GM12878 (cell line): Measurements from ENCODE around the gene NHS. TPM values are rescaled to one million over a fixed set of nuclear protein-coding genes. Genes with fewer than 3 reads are reported as not detected.

Experiments used
- ATAC-seq: fragments of 200-7000 bp; cut with Tn5 transposase; 3 replicates; pipeline ENCODE4 v1.9.1; 2020; ENCODE audit warnings: mild to moderate bottlenecking, moderate library complexity
- BruUV-seq: library from RNA; stranded (reverse); fragments of 400-500 nt; replicated peaks from 2 replicates; lab custom pipeline; 2021; lab: Mats Ljungman, UMichigan
- CTCF ChIA-PET: fragments of 300-600 bp; sonication (Branson Sonifier 250); formaldehyde crosslinking; extraction: SDS; loops from one replicate; lab custom pipeline; 2021; ENCODE audit warnings: inconsistent platforms; lab: Yijun Ruan, JAX
- POLR2A ChIA-PET: fragments of 350-600 bp; formaldehyde crosslinking; extraction: SDS; loops from one replicate; lab custom pipeline; 2021; ENCODE audit warnings: inconsistent platforms; lab: Charles Lee
- RAD21 ChIA-PET: fragments of 300-600 bp; sonication (Branson Sonifier 250); formaldehyde crosslinking; loops from one replicate; lab custom pipeline; 2023; ENCODE audit warnings: antibody characterized with exemption; ENCODE audit not compliant: unreplicated experiment; lab: Charles Lee
- SMC1A ChIA-PET: fragments of 300-600 bp; sonication (Branson Sonifier 250); formaldehyde crosslinking; loops from one replicate; lab custom pipeline; 2023; ENCODE audit not compliant: unreplicated experiment, uncharacterized antibody; lab: Charles Lee
- DNase-seq: peaks from one replicate; pipeline ENCODE4 v3.0.0-alpha.2; 2011; ENCODE audit warnings: low read depth, low spot score
- FAIRE-seq: peaks from 3 replicates; lab custom pipeline; 2011; peaks lifted over from hg19 to GRCh38; lab: Jason Lieb, UNC
- H2AFZ ChIP-seq: 2 replicates; pipeline ENCODE4 v1.6.0; 2011; ENCODE audit warnings: low read depth, low read length, control low read depth; ENCODE audit not compliant: control insufficient read depth
- H3K27ac ChIP-seq: 2 replicates; pipeline ENCODE4 v1.5.1; 2011; ENCODE audit warnings: control low read depth; ENCODE audit not compliant: control insufficient read depth, insufficient read depth
- H3K27me3 ChIP-seq, 2 experiments: replicated peaks in 1 of 2; 2 replicates each; pipeline versions ENCODE4 v1.6.0 to v1.6.1; 2011; ENCODE audit warnings: low read length in 1 of 2; ENCODE audit not compliant: control insufficient read depth in 2 of 2, insufficient read depth in 2 of 2
- H3K36me3 ChIP-seq, 2 experiments: 2 replicates each; pipeline ENCODE4 v1.5.1; 2011; ENCODE audit warnings: low read length in 1 of 2; ENCODE audit not compliant: control insufficient read depth in 2 of 2, insufficient read depth in 2 of 2
- H3K4me1 ChIP-seq: 2 replicates; pipeline ENCODE4 v1.6.1; 2011; ENCODE audit warnings: mild to moderate bottlenecking, low read length, moderate library complexity, mixed read lengths; ENCODE audit not compliant: control insufficient read depth, insufficient read depth
- H3K4me2 ChIP-seq: 2 replicates; pipeline ENCODE4 v1.6.0; 2011; ENCODE audit warnings: control low read depth; ENCODE audit not compliant: control insufficient read depth, insufficient read depth
- H3K4me3 ChIP-seq: fragments of 200-600 bp; sonication (generic); 2 replicates; pipeline ENCODE4 v1.5.1; 2016
- H3K79me2 ChIP-seq: 2 replicates; pipeline ENCODE4 v1.6.0; 2011; ENCODE audit warnings: low read length; ENCODE audit not compliant: control insufficient read depth, insufficient read depth
- H3K9ac ChIP-seq: 2 replicates; pipeline ENCODE4 v1.8.0; 2011; ENCODE audit warnings: low read length, control low read depth, mixed read lengths; ENCODE audit not compliant: control insufficient read depth, insufficient read depth
- H3K9me3 ChIP-seq: replicated peaks from 3 replicates; pipeline ENCODE4 v1.5.1; 2011; ENCODE audit warnings: mild to moderate bottlenecking, low read length; ENCODE audit not compliant: control insufficient read depth, insufficient read depth
- H4K20me1 ChIP-seq: 2 replicates; pipeline ENCODE4 v1.6.0; 2011; ENCODE audit not compliant: control insufficient read depth, insufficient read depth
- CREM ChIP-seq: IDR thresholded peaks from 2 replicates; pipeline ENCODE4 v1.6.1; 2014; ENCODE audit warnings: antibody characterized with exemption, low read depth
- E4F1 ChIP-seq: fragments of 450-650 bp; IDR thresholded peaks from 2 replicates; pipeline ENCODE4 v1.6.1; 2018; ENCODE audit warnings: borderline replicate concordance, mild to moderate bottlenecking; ENCODE audit not compliant: partially characterized antibody
- IKZF1 ChIP-seq: fragments of 450-650 bp; conservative IDR thresholded peaks from 2 replicates; pipeline ENCODE4 v1.6.1; 2017; ENCODE audit warnings: antibody characterized with exemption, mild to moderate bottlenecking
- MEF2B ChIP-seq: fragments of 450-650 bp; IDR thresholded peaks from 2 replicates; pipeline ENCODE4 v1.6.1; 2018; ENCODE audit warnings: mild to moderate bottlenecking, moderate library complexity; ENCODE audit not compliant: partially characterized antibody, poor library complexity, severe bottlenecking
- NFXL1 ChIP-seq: fragments of 450-650 bp; IDR thresholded peaks from 2 replicates; pipeline ENCODE4 v1.6.1; 2017; ENCODE audit warnings: antibody characterized with exemption, mild to moderate bottlenecking, borderline replicate concordance
- PKNOX1 ChIP-seq: fragments of 450-650 bp; IDR thresholded peaks from 2 replicates; pipeline ENCODE4 v1.6.1; 2016; ENCODE audit warnings: mild to moderate bottlenecking
- PML ChIP-seq: IDR thresholded peaks from 2 replicates; pipeline ENCODE4 v1.6.1; 2012; ENCODE audit warnings: low read length, inconsistent platforms
- SIX5 ChIP-seq: IDR thresholded peaks from 2 replicates; pipeline ENCODE4 v1.6.1; 2011; ENCODE audit warnings: mild to moderate bottlenecking, low read depth, low read length, moderate library complexity; ENCODE audit not compliant: severe bottlenecking
- SP1 ChIP-seq: IDR thresholded peaks from one replicate; pipeline ENCODE4 v1.6.1; 2011; ENCODE audit warnings: low read depth, low read length
- SPI1 ChIP-seq: IDR thresholded peaks from 2 replicates; pipeline ENCODE4 v1.6.1; 2011; ENCODE audit warnings: low read depth, mild to moderate bottlenecking, low read length, moderate library complexity, borderline replicate concordance; ENCODE audit not compliant: insufficient read depth
- ZNF217 ChIP-seq: fragments of 450-650 bp; IDR thresholded peaks from 2 replicates; pipeline ENCODE4 v1.6.1; 2017; ENCODE audit warnings: antibody characterized with exemption, mild to moderate bottlenecking
- WGBS: methylation state at CpG from one replicate; pipeline ENCODE4 v1.1.6; 2016; ENCODE audit warnings: low lambda C conversion rate; ENCODE audit not compliant: insufficient replicate concordance, insufficient coverage; ENCODE audit errors: missing lambda C conversion rate; 5-methylcytosine and 5-hydroxymethylcytosine counted together
- in situ Hi-C: fragments of 300-500 bp; cut with MboI; formaldehyde crosslinking; loops from 9 replicates; pipeline ENCODE4 v1.14.3; 2018; ENCODE audit warnings: mixed read lengths
- intact Hi-C: fragments of 100-400 bp; cut with micrococcal nuclease; formaldehyde crosslinking; loops from one replicate; pipeline ENCODE4 v1.14.2; 2022; ENCODE audit not compliant: unreplicated experiment
- polyA plus RNA-seq, 11 experiments: library from polyadenylated mRNA; depleted of rRNA in 4 of 11; unstranded in 6 of 11; stranded (reverse) in 5 of 11; fragments of >200 nt; fragmentation: Nextera tagmentation in 4 of 11; fragmentation: Illumina TruSeq in 1 of 11; extraction: Ambion mirVana in 4 of 11; extraction: Trizol in 1 of 11; gene quantifications; 1 replicate in 1 of 11; 2 replicates in 10 of 11; pipeline versions ENCODE4 v1.2.1 to v1.2.3, GENCODE V29; 2011 to 2016; ENCODE audit warnings: inconsistent platforms in 2 of 11, missing spikeins in 2 of 11, low read depth in 1 of 11
- total RNA-seq, 4 experiments: library from RNA; depleted of rRNA in 3 of 4; stranded (reverse); fragments of >200 nt in 3 of 4; fragmentation: Illumina TruSeq in 1 of 4; extraction: Trizol in 1 of 4; gene quantifications; 2 replicates each; pipeline versions ENCODE4 v1.2.1 to v1.2.3, GENCODE V29; 2013 to 2021
- TF ChIP-seq, protein P1 (sequence below): fragments of 450-650 bp; IDR thresholded peaks from 2 replicates; pipeline ENCODE4 v1.6.1; 2016; ENCODE audit warnings: mild to moderate bottlenecking, moderate library complexity, borderline replicate concordance

NHS gene
- total and polyA plus RNA-seq, 10 of the 15 experiments (the other 5 are each of a cell fraction or from before 2014, with no cell fraction given) = under 0.01 to 0.07 (median 0.03) TPM; not detected in 7

DNA sequence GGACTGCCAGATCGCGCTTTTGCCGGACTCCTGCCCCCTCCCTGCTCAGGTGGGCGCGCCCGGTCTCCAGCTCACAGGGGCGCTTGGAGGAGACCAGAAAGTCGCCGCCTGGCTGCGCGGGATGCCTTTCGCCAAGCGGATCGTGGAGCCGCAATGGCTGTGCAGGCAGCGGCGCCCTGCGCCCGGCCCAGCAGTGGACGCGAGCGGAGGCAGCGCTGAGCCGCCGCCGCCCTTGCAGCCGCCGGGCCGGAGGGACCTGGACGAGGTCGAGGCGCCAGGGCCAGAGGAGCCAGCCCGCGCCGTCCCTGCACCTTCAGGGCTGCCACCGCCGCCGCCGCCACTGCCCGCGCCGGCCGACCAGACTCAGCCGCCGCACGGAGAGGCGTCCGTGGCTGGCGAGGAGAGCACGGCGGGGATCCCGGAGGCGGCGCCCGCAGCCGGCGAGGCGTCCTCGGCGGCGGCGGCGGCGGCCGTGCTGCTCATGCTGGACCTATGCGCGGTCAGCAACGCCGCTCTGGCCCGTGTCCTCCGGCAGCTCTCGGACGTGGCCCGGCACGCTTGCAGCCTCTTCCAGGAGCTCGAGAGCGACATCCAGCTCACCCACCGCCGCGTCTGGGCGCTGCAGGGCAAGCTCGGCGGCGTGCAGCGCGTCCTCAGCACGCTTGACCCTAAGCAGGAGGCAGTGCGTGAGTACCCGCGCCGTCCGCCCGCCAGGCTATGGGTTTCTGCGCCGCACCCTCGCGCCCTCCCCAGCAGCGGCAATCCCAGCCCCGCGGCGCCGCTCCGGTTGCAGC lies 834 bp downstream of the NHS start:
- DNase-seq = no peak
- POLR2A ChIA-PET = no interaction called here

More for the DNA sequence above, 834 bp downstream of the NHS start:
- no peak overlapping the region for H3K27ac ChIP-seq
- no peak overlapping the region for H2AFZ ChIP-seq
- H3K9me3 ChIP-seq = no peaks in the 10 kb centered on the region; the same call in 2 of the 3 replicates
- H3K27me3 ChIP-seq = no peaks in the 10 kb centered on the region; a peak in 1 of 4 replicates
- SMC1A ChIA-PET = no interaction called here
- RAD21 ChIA-PET = no interaction called here
- no peak overlapping the region for H3K9ac ChIP-seq
- no peak for ATAC-seq
- no peaks in the 10 kb centered on the region for H3K79me2 ChIP-seq
- no peak overlapping the region for H3K4me3 ChIP-seq
- CTCF ChIA-PET = no interaction called here
- no peaks in the 10 kb centered on the region for H3K36me3 ChIP-seq
- WGBS = 75% methylated on average over 75 of the region's 103 CpGs
- H3K4me2 ChIP-seq = no peak overlapping the region
- H3K4me1 ChIP-seq = no peaks in the 10 kb centered on the region
- no TSS peak for BruUV-seq
- in situ Hi-C loops = no loop called here
- TF ChIP-seq SIX5 = no peak
- TF ChIP-seq, protein P1, sequence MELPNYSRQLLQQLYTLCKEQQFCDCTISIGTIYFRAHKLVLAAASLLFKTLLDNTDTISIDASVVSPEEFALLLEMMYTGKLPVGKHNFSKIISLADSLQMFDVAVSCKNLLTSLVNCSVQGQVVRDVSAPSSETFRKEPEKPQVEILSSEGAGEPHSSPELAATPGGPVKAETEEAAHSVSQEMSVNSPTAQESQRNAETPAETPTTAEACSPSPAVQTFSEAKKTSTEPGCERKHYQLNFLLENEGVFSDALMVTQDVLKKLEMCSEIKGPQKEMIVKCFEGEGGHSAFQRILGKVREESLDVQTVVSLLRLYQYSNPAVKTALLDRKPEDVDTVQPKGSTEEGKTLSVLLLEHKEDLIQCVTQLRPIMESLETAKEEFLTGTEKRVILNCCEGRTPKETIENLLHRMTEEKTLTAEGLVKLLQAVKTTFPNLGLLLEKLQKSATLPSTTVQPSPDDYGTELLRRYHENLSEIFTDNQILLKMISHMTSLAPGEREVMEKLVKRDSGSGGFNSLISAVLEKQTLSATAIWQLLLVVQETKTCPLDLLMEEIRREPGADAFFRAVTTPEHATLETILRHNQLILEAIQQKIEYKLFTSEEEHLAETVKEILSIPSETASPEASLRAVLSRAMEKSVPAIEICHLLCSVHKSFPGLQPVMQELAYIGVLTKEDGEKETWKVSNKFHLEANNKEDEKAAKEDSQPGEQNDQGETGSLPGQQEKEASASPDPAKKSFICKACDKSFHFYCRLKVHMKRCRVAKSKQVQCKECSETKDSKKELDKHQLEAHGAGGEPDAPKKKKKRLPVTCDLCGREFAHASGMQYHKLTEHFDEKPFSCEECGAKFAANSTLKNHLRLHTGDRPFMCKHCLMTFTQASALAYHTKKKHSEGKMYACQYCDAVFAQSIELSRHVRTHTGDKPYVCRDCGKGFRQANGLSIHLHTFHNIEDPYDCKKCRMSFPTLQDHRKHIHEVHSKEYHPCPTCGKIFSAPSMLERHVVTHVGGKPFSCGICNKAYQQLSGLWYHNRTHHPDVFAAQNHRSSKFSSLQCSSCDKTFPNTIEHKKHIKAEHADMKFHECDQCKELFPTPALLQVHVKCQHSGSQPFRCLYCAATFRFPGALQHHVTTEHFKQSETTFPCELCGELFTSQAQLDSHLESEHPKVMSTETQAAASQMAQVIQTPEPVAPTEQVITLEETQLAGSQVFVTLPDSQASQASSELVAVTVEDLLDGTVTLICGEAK = no peak
- TF ChIP-seq ZNF217 = no peak
- TF ChIP-seq E4F1 = no peak
- TF ChIP-seq CREM = no peak
- no peak for TF ChIP-seq IKZF1
- TF ChIP-seq MEF2B = no peak
- no peak for TF ChIP-seq SP1
- TF ChIP-seq NFXL1 = no peak
- no peak for TF ChIP-seq SPI1
- TF ChIP-seq PKNOX1 = no peak
- no peak for TF ChIP-seq PML
- FAIRE-seq = no peak
- H4K20me1 ChIP-seq = no peaks in the 10 kb centered on the region
- intact Hi-C loops = no loop called here
